ENCODE measurements around the gene NFIX.

NFIX gene

GRCh38 chr19:13007292-13008045, 12.2 kb downstream of the NFIX start:
- no peak for DNase-seq (ENCODE audit: low read depth, low spot score)

GRCh38 chr19:13008926-13009787, 13.9 kb downstream of the NFIX start:
- DNase-seq (ENCODE audit: low read depth, low spot score): peak; percentile 72

- DNase-seq (ENCODE audit: low read depth, low spot score): peak; percentile 39
Measured at GRCh38 chr19:13010038-13010991, 15.0 kb downstream of the NFIX start.

DNA sequence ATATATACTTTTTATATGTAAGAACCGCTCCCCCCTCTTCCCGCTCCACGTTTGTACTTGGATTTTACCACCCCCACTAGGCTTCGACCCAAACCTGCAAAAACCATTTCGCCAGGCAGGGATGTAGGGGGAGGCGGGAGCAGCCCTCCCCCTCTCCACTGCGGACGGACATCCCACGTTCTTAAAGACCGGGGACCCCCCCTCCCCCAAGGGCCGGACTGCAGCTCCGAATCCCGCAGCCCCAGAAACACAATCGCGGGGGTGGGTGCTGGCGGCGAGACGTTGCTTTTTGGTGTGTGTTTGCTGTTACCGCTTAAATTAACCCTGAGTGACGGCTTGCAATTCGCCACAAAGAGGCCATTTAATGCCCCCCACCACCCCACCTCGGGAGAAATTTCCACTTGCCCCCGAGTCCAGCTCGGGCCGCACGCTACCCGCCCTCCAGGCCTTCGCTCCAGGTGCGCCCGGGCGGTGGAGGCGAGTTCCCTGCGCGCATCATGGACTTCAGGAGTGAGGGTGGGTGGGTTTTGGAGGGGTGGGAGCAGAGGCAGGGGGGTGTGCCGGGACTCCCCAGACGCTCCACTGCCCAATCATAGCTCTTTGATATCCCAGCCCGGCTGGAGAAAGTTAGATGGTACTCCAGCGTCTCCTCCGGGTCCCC, 15.8 kb downstream of the NFIX start:
- no peak for DNase-seq (ENCODE audit: low read depth, low spot score)

- DNase-seq (ENCODE audit: low read depth, low spot score): peak; percentile 41
Measured at GRCh38 chr19:13011653-13012389, 16.5 kb downstream of the NFIX start.

- DNase-seq (ENCODE audit: low read depth, low spot score): no peak
Measured at GRCh38 chr19:13012390-13012689, 17.1 kb downstream of the NFIX start.

DNA sequence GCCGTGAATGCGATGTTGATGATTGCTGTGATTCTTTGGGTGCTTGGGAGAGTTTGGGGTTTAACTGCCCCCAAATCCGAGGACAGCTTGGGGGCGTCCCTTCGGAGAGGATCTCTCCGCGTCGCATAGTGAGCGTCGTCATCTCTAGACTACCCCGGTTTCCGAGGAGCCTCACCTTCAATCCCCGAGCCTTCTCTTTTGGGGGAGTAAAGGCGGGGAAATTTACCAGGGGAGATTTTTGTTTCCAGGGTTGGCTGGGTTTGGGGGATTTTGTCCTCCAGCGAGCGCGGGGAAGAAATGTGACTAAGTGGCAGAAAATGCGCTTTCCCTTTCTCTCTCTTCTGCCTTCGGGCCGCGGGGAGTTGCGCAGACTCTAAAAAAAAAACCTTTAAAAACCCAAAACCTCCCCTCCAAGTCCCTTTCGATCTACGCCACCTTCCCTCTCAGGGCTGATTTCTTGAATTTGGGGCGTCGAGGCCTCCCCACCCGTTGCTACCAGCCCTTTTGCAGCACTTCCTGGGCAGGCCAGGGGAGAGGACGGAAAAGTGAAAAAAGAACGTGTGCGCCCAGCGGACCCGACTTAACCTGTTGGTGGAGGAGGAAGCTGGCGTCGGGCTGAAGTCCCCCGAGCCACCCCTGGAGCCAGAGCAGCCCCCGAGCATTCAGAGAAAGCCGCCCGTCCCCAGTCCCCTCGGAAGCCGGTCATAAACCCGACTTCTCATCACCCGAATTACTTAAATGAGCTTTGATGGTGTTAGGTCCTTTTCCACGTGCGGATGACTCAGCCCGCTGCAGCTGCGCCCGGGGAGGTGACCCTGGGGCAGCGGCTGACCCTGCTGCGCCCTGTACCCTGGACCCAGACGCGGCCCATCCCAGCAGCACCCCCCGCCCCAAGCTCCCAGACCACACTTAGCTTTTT, 17.7 kb downstream of the NFIX start:
- DNase-seq (ENCODE audit: low read depth, low spot score): peak; percentile 74

- no peak for DNase-seq (ENCODE audit: low read depth, low spot score)
Measured at GRCh38 chr19:13013649-13014048, 18.4 kb downstream of the NFIX start.

GRCh38 chr19:13014101-13014920, 19.0 kb downstream of the NFIX start:
- peak; percentile 53 for DNase-seq (ENCODE audit: low read depth, low spot score)

DNA sequence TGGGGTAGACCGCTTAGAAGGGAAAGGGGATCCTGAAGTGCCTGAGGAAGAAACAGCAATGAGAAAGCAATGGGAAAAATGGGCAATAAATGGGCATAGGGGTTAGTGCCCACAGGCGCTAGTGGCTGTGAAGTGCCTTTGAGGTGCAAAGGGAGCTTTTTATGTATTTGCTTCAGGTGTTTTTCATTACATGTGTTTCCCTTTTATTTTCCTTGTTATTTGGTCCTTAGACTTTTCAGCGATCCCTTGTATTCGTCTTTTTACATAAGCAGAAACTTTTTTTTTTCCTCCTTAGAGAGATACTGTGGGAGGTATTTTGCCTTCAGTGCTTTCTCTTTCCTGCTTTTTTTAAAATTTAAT, 19.6 kb downstream of the NFIX start:
- no peak for DNase-seq (ENCODE audit: low read depth, low spot score)

- DNase-seq (ENCODE audit: low read depth, low spot score): no peak
Measured at GRCh38 chr19:13015361-13016223, 20.3 kb downstream of the NFIX start.

DNA sequence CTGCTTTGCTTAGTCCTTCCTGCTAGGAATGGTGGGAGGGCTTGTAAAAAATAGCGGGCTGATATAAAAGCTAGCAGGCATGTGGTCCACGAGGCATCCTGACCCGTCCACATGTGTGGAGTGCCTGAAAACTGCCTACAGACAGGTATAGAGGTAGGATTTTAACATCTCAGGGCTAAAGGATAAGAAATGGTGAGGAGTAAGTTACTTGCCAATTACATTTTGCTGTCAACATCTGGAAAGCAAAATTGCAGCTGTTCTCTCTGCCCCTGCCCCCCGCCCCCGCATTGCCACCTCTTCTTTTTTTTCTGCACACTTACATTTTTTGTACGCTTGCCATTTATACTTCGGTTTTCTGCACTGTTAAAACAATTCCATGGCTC, 21.0 kb downstream of the NFIX start:
- DNase-seq (ENCODE audit: low read depth, low spot score): no peak

GRCh38 chr19:13016628-13017305, 21.5 kb downstream of the NFIX start:
- DNase-seq (ENCODE audit: low read depth, low spot score): peak; percentile 33

DNA sequence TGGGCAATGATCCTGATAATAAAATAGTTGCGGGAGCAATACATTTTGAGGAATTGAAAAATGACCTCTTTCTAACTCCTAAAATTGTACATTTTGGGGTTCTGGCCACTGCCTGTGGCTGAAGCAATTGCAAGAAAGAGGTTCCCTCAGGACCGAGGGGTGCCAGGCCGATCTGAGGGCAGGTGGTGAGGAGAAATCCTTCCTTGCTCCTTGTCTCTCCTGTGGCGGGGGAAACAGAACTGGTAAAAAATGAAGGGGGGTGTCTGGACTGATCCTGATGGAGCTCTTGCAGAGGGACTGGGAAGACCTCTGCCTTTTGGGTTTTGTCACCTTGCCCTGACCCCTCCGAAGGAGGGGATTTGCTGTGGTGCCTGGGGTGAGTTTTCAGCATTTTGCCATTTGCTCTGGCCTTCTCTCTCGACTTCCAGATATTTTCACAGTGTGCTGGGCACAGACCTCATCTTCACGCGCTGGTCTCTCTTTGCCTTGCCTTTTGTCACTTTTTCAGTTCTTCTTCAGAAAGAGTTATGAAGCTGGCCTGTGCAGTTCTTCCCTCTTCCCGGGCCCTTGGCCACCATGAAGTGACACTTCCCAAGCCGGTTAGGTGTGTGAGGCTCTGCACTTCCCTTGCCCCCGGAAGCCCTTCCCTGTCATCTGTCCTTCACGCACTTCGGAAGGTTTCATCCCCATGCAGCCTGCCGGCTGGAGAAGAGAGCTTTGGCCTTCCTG, 22.2 kb downstream of the NFIX start:
- DNase-seq (ENCODE audit: low read depth, low spot score): peak; percentile 34

DNA sequence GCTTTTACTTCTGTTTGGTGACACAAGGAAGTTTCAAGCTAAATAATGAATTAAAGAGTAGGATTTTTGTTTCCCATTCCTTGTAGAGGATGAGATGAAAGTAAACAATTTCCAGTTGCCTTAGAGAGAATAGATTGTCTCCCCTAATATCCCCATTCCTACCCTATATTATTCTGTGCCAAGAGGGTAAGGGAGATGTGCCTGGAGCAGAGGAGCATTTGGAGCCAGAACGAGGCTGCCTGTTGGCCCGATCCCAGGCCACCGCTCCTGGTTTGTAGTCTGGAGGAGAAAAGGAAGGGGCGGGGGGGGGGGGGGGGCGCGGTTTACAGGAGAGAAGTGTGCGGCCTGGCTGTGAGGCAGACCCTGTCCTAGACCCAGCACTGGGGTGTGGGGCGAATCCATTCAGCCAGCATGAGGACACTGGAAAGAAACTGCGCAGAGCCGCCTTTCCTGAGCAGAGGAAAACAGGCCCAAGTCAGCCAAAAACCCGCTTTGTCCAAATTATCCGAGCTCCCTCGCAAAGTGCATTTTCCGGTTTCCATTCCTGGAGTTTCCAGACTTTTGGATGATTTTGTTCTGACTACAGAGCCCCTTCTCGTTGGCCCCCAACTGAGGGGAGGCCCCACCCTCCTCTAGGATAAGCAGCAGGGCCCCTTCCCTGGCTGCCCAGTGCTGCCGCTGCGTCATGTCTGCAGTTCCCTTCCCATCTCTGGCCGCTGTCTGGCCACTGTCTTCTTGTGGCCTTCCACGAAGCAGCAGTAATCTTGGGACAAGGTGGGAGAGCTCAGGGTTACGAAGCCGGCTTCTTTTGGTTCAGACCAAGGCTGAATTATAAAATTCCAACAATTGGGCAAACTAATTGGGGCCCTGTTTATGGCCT, 23.0 kb downstream of the NFIX start:
- DNase-seq (ENCODE audit: low read depth, low spot score): peak; percentile 33

GRCh38 chr19:13019332-13019731, 24.1 kb downstream of the NFIX start:
- no peak for DNase-seq (ENCODE audit: low read depth, low spot score)
